Activated T-cell treated with anti-CD3 and anti-CD28 coated beads for 1 hour (primary cell): Measurements from ENCODE around the gene TRIP4.
"Not testable (repeated sequence)": the region's sequence is repeated elsewhere in the genome, so short reads cannot be mapped to it uniquely, and the experiment has no call there.

Experiments
- DNase-seq: peaks from one replicate; pipeline ENCODE4 v3.0.0-alpha.2; 2020; ENCODE audit warnings: low read depth

TRIP4 gene

GRCh38 chr15:64490598-64491259, 103.1 kb downstream of the TRIP4 start:
- no peak for DNase-seq

GRCh38 chr15:64493641-64494040, 106.0 kb downstream of the TRIP4 start:
- no peak for DNase-seq

GRCh38 chr15:64495968-64496367, 108.3 kb downstream of the TRIP4 start:
- DNase-seq, result not testable (repeated sequence)

- DNase-seq, result no peak
Measured at GRCh38 chr15:64500695-64501395, 113.2 kb downstream of the TRIP4 start.

- DNase-seq, result no peak
Measured at GRCh38 chr15:64501396-64501715, 113.7 kb downstream of the TRIP4 start.

GRCh38 chr15:64502151-64502550, 114.5 kb downstream of the TRIP4 start:
- DNase-seq, result no peak

- DNase-seq, result no peak
Measured at GRCh38 chr15:64502551-64502950, 114.9 kb downstream of the TRIP4 start.

GRCh38 chr15:64503197-64503596, 115.6 kb downstream of the TRIP4 start:
- no peak for DNase-seq

GRCh38 chr15:64503640-64504039, 116.0 kb downstream of the TRIP4 start:
- no peak for DNase-seq
